Measurements from ENCODE around the gene NCKAP5. TPM values are rescaled to one million over a fixed set of nuclear protein-coding genes. Genes with fewer than 3 reads are reported as not detected.

The NCKAP5 gene
- polyA plus RNA-seq, 2 of the 4 experiments (the other 2 are of a cell fraction) = 3.0 to 4.1 TPM

DNA sequence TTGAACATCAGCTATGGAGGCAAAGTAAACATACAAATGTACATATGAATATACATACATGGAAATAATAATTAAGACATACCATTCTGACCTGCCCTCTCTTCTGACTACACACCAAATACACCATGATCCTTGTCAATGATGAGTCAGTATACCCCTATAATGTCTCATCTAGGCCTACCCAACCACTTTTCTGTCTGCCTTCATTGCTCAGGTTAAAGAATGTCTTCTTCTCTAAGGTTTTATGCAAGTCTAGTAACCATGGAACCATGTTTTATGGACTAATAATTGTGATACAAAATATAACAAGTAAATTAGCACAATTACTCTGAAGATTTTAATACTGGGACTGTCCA, 128.7 kb downstream of the NCKAP5 start:
- ChIA-PET POLR2A (no interaction called here), CTCF (interaction anchor here (1.7 kb wide), 1 partner anchor 341 kb away, joined by 4 read pairs; no protein-coding TSS in a partner anchor)
- H3K27ac ChIP-seq = peak overlapping the region in 1 of 2 experiments; percentile 42; a peak in 2 of 6 replicates
- no peaks in the 10 kb centered on the region for H3K9me3 ChIP-seq
- TF ChIP-seq PHF8 (IDR thresholded peaks at IDR 0.05; ENCODE audit: borderline replicate concordance, low read depth) (no peak), FOSL2 (IDR thresholded peaks at IDR 0.05) (no peak), FOSL2 (CRISPR knock-in tag; IDR thresholded peaks at IDR 0.05) (no peak), JUN (IDR thresholded peaks at IDR 0.05) (no peak), MYC (IDR thresholded peaks at IDR 0.05; ENCODE audit: borderline replicate concordance, low read length) (no peak), RNF2 (IDR thresholded peaks at IDR 0.05; ENCODE audit: borderline replicate concordance, low read depth) (no peak), JUNB (IDR thresholded peaks at IDR 0.05) (no peak), NR3C1 (IDR thresholded peaks at IDR 0.05) (no peak), HOXB5 (CRISPR knock-in tag; IDR thresholded peaks at IDR 0.05) (no peak), CBX2 (IDR thresholded peaks at IDR 0.05; ENCODE audit: borderline replicate concordance, low read depth) (no peak), HOXB13 (CRISPR knock-in tag; IDR thresholded peaks at IDR 0.05; ENCODE audit: low read depth) (no peak), RFX5 (IDR thresholded peaks at IDR 0.05) (no peak), NPAS2 (CRISPR knock-in tag; IDR thresholded peaks at IDR 0.05; ENCODE audit: borderline replicate concordance) (no peak), NFE2L2 (conservative IDR thresholded peaks at IDR 0.05; ENCODE audit: low read length) (no peak), MAZ (IDR thresholded peaks at IDR 0.05; ENCODE audit: borderline replicate concordance, low read depth, low read length) (no peak), BHLHE40 (IDR thresholded peaks at IDR 0.05; ENCODE audit: low read depth, low read length) (no peak)
- TF ChIP-seq, protein P1, sequence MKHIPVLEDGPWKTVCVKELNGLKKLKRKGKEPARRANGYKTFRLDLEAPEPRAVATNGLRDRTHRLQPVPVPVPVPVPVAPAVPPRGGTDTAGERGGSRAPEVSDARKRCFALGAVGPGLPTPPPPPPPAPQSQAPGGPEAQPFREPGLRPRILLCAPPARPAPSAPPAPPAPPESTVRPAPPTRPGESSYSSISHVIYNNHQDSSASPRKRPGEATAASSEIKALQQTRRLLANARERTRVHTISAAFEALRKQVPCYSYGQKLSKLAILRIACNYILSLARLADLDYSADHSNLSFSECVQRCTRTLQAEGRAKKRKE (CRISPR knock-in tag; IDR thresholded peaks at IDR 0.05; ENCODE audit: low read depth) = no peak
- peaks cover 40% of the 10 kb centered on the region for H3K4me1 ChIP-seq
- no peak overlapping the region for H3K4me2 ChIP-seq
- H3K4me3 ChIP-seq = no peak overlapping the region
- ATAC-seq = no peak
- no peak for FAIRE-seq
- no peak for DNase-seq (ENCODE audit: low read depth in 1 of 2, low spot score in 1 of 2)

DNA sequence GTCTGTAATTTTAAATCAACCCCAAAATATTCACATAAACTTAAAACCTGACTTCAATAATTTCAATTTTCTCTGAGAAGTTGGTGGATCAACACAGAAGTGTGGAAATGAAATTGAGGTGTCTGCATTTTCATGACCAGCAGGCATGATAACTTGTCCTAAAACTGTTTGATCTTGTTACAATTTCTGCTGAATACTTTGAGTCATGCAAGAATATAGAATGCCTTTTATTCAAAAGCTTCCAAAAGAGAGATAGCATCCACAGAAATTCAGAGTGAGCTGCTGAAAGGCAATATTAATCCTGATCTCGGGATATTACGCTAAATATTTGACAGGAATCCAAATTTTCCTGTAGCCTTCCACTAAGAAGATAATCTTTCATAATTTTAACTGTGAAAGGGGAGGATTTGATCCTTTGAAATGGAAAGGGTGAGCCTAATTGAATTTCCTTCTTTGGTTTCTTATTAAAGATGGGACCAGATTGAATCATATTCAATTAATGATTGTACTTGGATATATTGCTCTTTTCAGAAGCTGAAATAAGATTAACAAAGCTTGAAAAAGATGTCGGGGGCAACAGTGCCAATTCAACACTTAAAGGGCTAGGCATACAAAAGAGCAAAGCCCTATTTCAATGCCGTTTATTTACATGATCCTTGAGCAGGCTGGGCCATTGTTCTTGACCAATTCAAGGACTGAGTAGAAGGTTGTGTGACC, 129.3 kb downstream of the NCKAP5 start:
- ChIA-PET CTCF (interaction anchor here (1.9 kb wide), 1 partner anchor 8 kb away, joined by 4 read pairs; no protein-coding TSS in a partner anchor), POLR2A (no interaction called here)
- H3K4me1 ChIP-seq = peaks cover 46% of the 10 kb centered on the region
- 58% methylated on average over 4 of the region's 4 CpGs for WGBS (ENCODE audit: missing lambda C conversion rate)
- no peak for FAIRE-seq
- 0 out of 3 replicates have a peak overlapping the region, but pooled peaks have one; percentile 37 for H3K4me2 ChIP-seq
- TF ChIP-seq, protein P2, sequence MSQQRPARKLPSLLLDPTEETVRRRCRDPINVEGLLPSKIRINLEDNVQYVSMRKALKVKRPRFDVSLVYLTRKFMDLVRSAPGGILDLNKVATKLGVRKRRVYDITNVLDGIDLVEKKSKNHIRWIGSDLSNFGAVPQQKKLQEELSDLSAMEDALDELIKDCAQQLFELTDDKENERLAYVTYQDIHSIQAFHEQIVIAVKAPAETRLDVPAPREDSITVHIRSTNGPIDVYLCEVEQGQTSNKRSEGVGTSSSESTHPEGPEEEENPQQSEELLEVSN (IDR thresholded peaks at IDR 0.05; ENCODE audit: borderline replicate concordance, low read depth) = no peak
- TF ChIP-seq POLR2AphosphoS2 (conservative IDR thresholded peaks at IDR 0.05; ENCODE audit: low read length) (no peak), TP53 (CRISPR knock-in tag; IDR thresholded peaks at IDR 0.05) (no peak), EHMT2 (IDR thresholded peaks at IDR 0.05; ENCODE audit: low read depth) (no peak), RAD21 (conservative IDR thresholded peaks at IDR 0.05 in 1 of 2, IDR thresholded peaks at IDR 0.05 in 1 of 2) (no peak), SMC3 (IDR thresholded peaks at IDR 0.05) (no peak), GATA3 (IDR thresholded peaks at IDR 0.05; ENCODE audit: borderline replicate concordance) (no peak), RNF2 (IDR thresholded peaks at IDR 0.05; ENCODE audit: borderline replicate concordance, low read depth) (no peak), HDAC2 (IDR thresholded peaks at IDR 0.05) (no peak), BHLHE40 (IDR thresholded peaks at IDR 0.05; ENCODE audit: low read depth, low read length) (no peak)
- TF ChIP-seq, protein P3, sequence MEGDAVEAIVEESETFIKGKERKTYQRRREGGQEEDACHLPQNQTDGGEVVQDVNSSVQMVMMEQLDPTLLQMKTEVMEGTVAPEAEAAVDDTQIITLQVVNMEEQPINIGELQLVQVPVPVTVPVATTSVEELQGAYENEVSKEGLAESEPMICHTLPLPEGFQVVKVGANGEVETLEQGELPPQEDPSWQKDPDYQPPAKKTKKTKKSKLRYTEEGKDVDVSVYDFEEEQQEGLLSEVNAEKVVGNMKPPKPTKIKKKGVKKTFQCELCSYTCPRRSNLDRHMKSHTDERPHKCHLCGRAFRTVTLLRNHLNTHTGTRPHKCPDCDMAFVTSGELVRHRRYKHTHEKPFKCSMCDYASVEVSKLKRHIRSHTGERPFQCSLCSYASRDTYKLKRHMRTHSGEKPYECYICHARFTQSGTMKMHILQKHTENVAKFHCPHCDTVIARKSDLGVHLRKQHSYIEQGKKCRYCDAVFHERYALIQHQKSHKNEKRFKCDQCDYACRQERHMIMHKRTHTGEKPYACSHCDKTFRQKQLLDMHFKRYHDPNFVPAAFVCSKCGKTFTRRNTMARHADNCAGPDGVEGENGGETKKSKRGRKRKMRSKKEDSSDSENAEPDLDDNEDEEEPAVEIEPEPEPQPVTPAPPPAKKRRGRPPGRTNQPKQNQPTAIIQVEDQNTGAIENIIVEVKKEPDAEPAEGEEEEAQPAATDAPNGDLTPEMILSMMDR (IDR thresholded peaks at IDR 0.05) = no peak
- TF ChIP-seq, protein P4, sequence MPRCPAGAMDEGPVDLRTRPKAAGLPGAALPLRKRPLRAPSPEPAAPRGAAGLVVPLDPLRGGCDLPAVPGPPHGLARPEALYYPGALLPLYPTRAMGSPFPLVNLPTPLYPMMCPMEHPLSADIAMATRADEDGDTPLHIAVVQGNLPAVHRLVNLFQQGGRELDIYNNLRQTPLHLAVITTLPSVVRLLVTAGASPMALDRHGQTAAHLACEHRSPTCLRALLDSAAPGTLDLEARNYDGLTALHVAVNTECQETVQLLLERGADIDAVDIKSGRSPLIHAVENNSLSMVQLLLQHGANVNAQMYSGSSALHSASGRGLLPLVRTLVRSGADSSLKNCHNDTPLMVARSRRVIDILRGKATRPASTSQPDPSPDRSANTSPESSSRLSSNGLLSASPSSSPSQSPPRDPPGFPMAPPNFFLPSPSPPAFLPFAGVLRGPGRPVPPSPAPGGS (IDR thresholded peaks at IDR 0.05) = no peak
- H3K4me3 ChIP-seq = no peak overlapping the region
- DNase-seq (ENCODE audit: low read depth in 1 of 2, low spot score in 1 of 2) = no peak
- ATAC-seq = no peak
- peak overlapping the region; percentile 42 to 44; a peak in 3 of 6 replicates for H3K27ac ChIP-seq
- H3K9me3 ChIP-seq = no peaks in the 10 kb centered on the region

Data from A549 (cell line).